SK-N-SH (cell line): Measurements from ENCODE around the gene IGSF9. TPM values are rescaled to one million over a fixed set of nuclear protein-coding genes. Genes with fewer than 3 reads are reported as not detected.

Experiments
- CTCF ChIA-PET: fragments of 300-600, 350-600 bp; formaldehyde crosslinking; extraction: SDS; loops from one replicate; lab custom pipeline; 2021; lab: Yijun Ruan, JAX
- POLR2A ChIA-PET: fragments of 350-600 bp; sonication (Branson Sonifier 250); formaldehyde crosslinking; extraction: SDS; loops from one replicate; lab custom pipeline; 2020; ENCODE audit warnings: antibody characterized with exemption, inconsistent platforms; lab: Yijun Ruan, JAX
- DNase-seq: peaks from one replicate; pipeline ENCODE4 v3.0.0; 2012
- H2AFZ ChIP-seq: fragments of 200-600 bp; sonication (generic); 2 replicates; pipeline ENCODE4 v1.8.1; 2016; ENCODE audit warnings: antibody characterized with exemption, mild to moderate bottlenecking, low read depth
- H3F3A ChIP-seq: fragments of 200-600 bp; sonication (generic); replicated peaks from 2 replicates; pipeline ENCODE3; 2016; ENCODE audit warnings: antibody characterized with exemption, mild to moderate bottlenecking; ENCODE audit not compliant: insufficient read depth
- H3K27ac ChIP-seq, 2 experiments: fragments of 200-500 bp in 1 of 2; fragments of 200-600 bp in 1 of 2; sonication (Bioruptor generic) in 1 of 2; sonication (generic), shearing (Covaris generic) in 1 of 2; 2 replicates each; pipeline versions ENCODE4 v1.5.1 to v1.6.1; 2014 to 2016; ENCODE audit warnings: low read depth in 2 of 2, inconsistent platforms in 1 of 2, low read length in 1 of 2, mild to moderate bottlenecking in 1 of 2, mixed read lengths in 1 of 2
- H3K27me3 ChIP-seq: fragments of 200-600 bp; sonication (generic), shearing (Covaris generic); 2 replicates; pipeline ENCODE4 v1.6.1; 2016; ENCODE audit warnings: mixed run types; ENCODE audit not compliant: insufficient read depth
- H3K36me3 ChIP-seq, 2 experiments: fragments of 200-500 bp in 1 of 2; fragments of 200-600 bp in 1 of 2; sonication (Bioruptor generic) in 1 of 2; sonication (generic) in 1 of 2; replicated peaks in 1 of 2; 2 replicates each; pipeline versions ENCODE3 to v1.5.1; 2014 to 2016; ENCODE audit warnings: low read length in 1 of 2, mild to moderate bottlenecking in 1 of 2; ENCODE audit not compliant: insufficient read depth in 2 of 2, control insufficient read depth in 1 of 2
- H3K4me1 ChIP-seq, 2 experiments: fragments of 200-500 bp in 1 of 2; fragments of 200-600 bp in 1 of 2; sonication (Bioruptor generic) in 1 of 2; sonication (generic), shearing (Covaris generic) in 1 of 2; 2 replicates each; pipeline versions ENCODE4 v1.5.1 to v1.6.1; 2014 to 2016; ENCODE audit warnings: low read depth in 1 of 2, low read length in 1 of 2, mixed run types in 1 of 2; ENCODE audit not compliant: insufficient read depth in 2 of 2, control insufficient read depth in 1 of 2
- H3K4me2 ChIP-seq: fragments of 200-600 bp; sonication (generic), shearing (Covaris generic); 2 replicates; pipeline ENCODE4 v1.6.1; 2017; ENCODE audit warnings: mixed run types
- H3K4me3 ChIP-seq, 2 experiments: fragments of 200-500 bp in 1 of 2; fragments of 200-600 bp in 1 of 2; sonication (Bioruptor generic) in 1 of 2; sonication (generic), shearing (Covaris generic) in 1 of 2; 2 replicates each; pipeline versions ENCODE4 v1.5.1 to v1.8.1; 2014 to 2016; ENCODE audit warnings: low read depth in 2 of 2, inconsistent platforms in 1 of 2, low read length in 1 of 2, mild to moderate bottlenecking in 1 of 2, mixed read lengths in 1 of 2, moderate library complexity in 1 of 2
- H3K79me2 ChIP-seq: fragments of 200-600 bp; sonication (generic); 2 replicates; pipeline ENCODE4 v1.8.1; 2017; ENCODE audit warnings: mild to moderate bottlenecking; ENCODE audit not compliant: insufficient read depth
- H3K9ac ChIP-seq: fragments of 200-600 bp; sonication (generic); 2 replicates; pipeline ENCODE4 v1.6.1; 2017; ENCODE audit warnings: mixed run types
- H3K9me2 ChIP-seq: fragments of 200-600 bp; sonication (generic); 2 replicates; pipeline ENCODE4 v1.6.1; 2017; ENCODE audit warnings: mixed run types
- H3K9me3 ChIP-seq: fragments of 200-600 bp; sonication (generic); 2 replicates; pipeline ENCODE4 v1.6.1; 2017; ENCODE audit warnings: mixed run types, mild to moderate bottlenecking, moderate library complexity
- H4K20me1 ChIP-seq: fragments of 200-600 bp; sonication (generic); 2 replicates; pipeline ENCODE4 v1.6.1; 2017; ENCODE audit warnings: mild to moderate bottlenecking, mixed run types; ENCODE audit not compliant: insufficient read depth
- CHD2 ChIP-seq: fragments of 150-350 bp; IDR thresholded peaks from 2 replicates; pipeline ENCODE4 v1.6.1; 2018; ENCODE audit warnings: low read length; ENCODE audit not compliant: partially characterized antibody
- ELF1 ChIP-seq: IDR thresholded peaks from 2 replicates; pipeline ENCODE4 v1.4.0; 2012
- EP300 ChIP-seq, 2 experiments: IDR thresholded peaks; 2 replicates each; pipeline versions ENCODE4 v1.4.0 to v1.6.1; 2012; ENCODE audit warnings: borderline replicate concordance in 1 of 2, low read depth in 1 of 2, low read length in 1 of 2
- EZH2phosphoT487 ChIP-seq: fragments of 200-600 bp; sonication (generic); IDR thresholded peaks from 2 replicates; pipeline ENCODE4 v1.6.1; 2017; ENCODE audit warnings: low read depth, mixed run types, mild to moderate bottlenecking, antibody characterized with exemption, moderate library complexity, borderline replicate concordance
- FOXJ3 ChIP-seq: sonication (generic); formaldehyde crosslinking; IDR thresholded peaks from 2 replicates; pipeline ENCODE4 v1.5.1; 2020; ENCODE audit warnings: mild to moderate bottlenecking, missing genetic modification reagents
- GABPA ChIP-seq: IDR thresholded peaks from 2 replicates; pipeline ENCODE4 v1.4.0; 2012; ENCODE audit warnings: low read depth, mild to moderate bottlenecking
- NFIC ChIP-seq: IDR thresholded peaks from 2 replicates; pipeline ENCODE4 v1.4.0; 2012; ENCODE audit warnings: borderline replicate concordance
- RCOR1 ChIP-seq: fragments of 150-350 bp; IDR thresholded peaks from 2 replicates; pipeline ENCODE4 v1.6.1; 2017; ENCODE audit warnings: antibody characterized with exemption, low read length
- RXRA ChIP-seq: IDR thresholded peaks from 2 replicates; pipeline ENCODE4 v1.4.0; 2012; ENCODE audit warnings: low read depth, mild to moderate bottlenecking, borderline replicate concordance
- TCF12 ChIP-seq: IDR thresholded peaks from 2 replicates; pipeline ENCODE4 v1.4.0; 2012
- TEAD4 ChIP-seq: IDR thresholded peaks from 2 replicates; pipeline ENCODE4 v1.4.0; 2012; ENCODE audit warnings: mild to moderate bottlenecking, borderline replicate concordance; ENCODE audit not compliant: insufficient read depth
- YY1 ChIP-seq: IDR thresholded peaks from 2 replicates; pipeline ENCODE4 v1.4.0; 2012; ENCODE audit warnings: low read depth, mild to moderate bottlenecking
- WGBS: methylation state at CpG from one replicate; pipeline ENCODE4 v1.1.6; 2017; ENCODE audit warnings: low lambda C conversion rate; 5-methylcytosine and 5-hydroxymethylcytosine counted together
- polyA plus RNA-seq, 3 experiments: library from polyadenylated mRNA; depleted of rRNA; stranded (reverse); fragments of >200 nt; gene quantifications; 2 replicates each; pipeline ENCODE4 v1.2.3, GENCODE V29; 2012
- TF ChIP-seq, protein P1 (sequence below): IDR thresholded peaks from 2 replicates; pipeline ENCODE4 v1.4.0; 2012; ENCODE audit warnings: low read depth, borderline replicate concordance
- TF ChIP-seq, protein P2 (sequence below): fragments of 200-600 bp; sonication (generic); IDR thresholded peaks from 2 replicates; pipeline ENCODE4 v1.6.1; 2017; ENCODE audit warnings: antibody characterized with exemption, mild to moderate bottlenecking, moderate library complexity
- TF ChIP-seq, protein P3 (sequence below): fragments of 150-350 bp; IDR thresholded peaks from 2 replicates; pipeline ENCODE4 v1.6.1; 2017; ENCODE audit warnings: antibody characterized with exemption, low read length, low read depth, borderline replicate concordance
- TF ChIP-seq, protein P4 (sequence below): IDR thresholded peaks from 2 replicates; pipeline ENCODE4; 2012

Gene IGSF9
- polyA plus RNA-seq, 1 of the 3 experiments (the other 2 are of a cell fraction) = 2.4 TPM

DNA sequence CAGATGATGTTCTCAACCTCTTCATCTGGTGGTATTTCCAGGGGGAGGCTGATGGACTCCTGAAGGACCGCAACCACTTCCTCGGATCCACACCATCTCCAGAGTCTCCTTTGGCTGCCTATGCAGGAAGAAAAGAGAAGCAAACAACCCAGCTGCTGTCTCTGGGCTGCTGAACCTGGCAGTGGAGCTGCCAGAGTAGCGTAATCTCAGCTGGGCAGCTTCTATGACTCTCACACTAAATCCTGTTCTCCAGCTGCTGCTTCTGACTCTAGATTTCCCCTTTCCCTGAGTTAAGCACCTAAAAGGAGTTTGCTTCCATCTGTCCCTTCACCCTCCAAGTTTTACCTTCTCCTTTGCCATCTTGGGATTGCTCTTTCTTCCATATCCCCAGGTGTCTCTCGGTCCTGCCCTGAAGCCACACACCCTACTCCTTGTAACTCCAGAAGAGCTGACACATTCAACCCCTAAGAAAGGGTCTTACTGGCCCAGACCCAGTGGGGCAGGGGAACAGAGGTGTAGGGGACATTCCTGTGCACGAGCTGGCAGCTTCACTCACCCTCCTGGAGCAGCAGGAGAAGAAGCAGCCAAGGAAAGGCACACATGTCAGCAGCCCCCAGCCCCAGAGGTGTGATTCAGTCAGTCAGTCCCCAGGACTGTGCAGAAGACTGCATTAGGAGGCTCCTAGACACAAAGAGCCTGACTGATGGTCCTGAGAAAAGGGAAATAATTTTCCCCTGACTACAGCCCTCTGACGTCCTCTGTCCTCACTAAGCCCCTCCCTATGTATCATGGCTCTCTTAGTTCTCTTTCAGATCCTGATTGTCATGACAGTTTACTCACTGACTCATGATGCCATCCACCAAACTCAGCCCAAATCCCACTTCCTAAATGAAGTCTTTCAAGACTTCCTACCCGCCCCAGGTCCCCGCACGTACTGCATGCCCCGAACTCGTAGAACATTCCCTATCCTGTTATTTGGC, 8.4 kb upstream of the IGSF9 start, which contains the start of gene SLAMF9:
TSS of gene SLAMF9 (minus strand) at position 702 of the 980 bp plus-strand sequence. CDS start at position 602, 100 bp downstream.
- ChIA-PET POLR2A (no interaction called here), CTCF (interaction anchor here (0.9 to 13.1 kb wide), 7 partner anchors 18 to 155 kb away, joined by 3 to 100 read pairs (median 4); no protein-coding TSS in a partner anchor)
- Histone ChIP-seq H3F3A (no peaks in the 10 kb centered on the region), H3K9ac (no peak within 1 kb of the TSS), H4K20me1 (no peaks in the 10 kb centered on the region), H3K4me2 (peak within 1 kb of the TSS; percentile 24; the same call in 1 of the 2 replicates), H3K9me2 (no peaks in the 10 kb centered on the region), H3K4me1 (no peaks in the 10 kb centered on the region), H3K36me3 (no peaks in the 10 kb centered on the region), H3K27ac (no peak within 1 kb of the TSS), H2AFZ (peak within 1 kb of the TSS; percentile 77; the same call in 1 of the 2 replicates), H3K79me2 (no peaks in the 10 kb centered on the region), H3K4me3 (no peak within 1 kb of the TSS), H3K9me3 (no peaks in the 10 kb centered on the region), H3K27me3 (no peaks in the 10 kb centered on the region; the same call in 1 of the 2 replicates)
- WGBS = 40% methylated on average over 11 of the region's 11 CpGs
- no peak for DNase-seq
- TF ChIP-seq ELF1 = no peak
- TF ChIP-seq TEAD4 = no peak
- TF ChIP-seq, protein P1, sequence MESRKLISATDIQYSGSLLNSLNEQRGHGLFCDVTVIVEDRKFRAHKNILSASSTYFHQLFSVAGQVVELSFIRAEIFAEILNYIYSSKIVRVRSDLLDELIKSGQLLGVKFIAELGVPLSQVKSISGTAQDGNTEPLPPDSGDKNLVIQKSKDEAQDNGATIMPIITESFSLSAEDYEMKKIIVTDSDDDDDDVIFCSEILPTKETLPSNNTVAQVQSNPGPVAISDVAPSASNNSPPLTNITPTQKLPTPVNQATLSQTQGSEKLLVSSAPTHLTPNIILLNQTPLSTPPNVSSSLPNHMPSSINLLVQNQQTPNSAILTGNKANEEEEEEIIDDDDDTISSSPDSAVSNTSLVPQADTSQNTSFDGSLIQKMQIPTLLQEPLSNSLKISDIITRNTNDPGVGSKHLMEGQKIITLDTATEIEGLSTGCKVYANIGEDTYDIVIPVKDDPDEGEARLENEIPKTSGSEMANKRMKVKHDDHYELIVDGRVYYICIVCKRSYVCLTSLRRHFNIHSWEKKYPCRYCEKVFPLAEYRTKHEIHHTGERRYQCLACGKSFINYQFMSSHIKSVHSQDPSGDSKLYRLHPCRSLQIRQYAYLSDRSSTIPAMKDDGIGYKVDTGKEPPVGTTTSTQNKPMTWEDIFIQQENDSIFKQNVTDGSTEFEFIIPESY = no peak
- TF ChIP-seq, protein P2, sequence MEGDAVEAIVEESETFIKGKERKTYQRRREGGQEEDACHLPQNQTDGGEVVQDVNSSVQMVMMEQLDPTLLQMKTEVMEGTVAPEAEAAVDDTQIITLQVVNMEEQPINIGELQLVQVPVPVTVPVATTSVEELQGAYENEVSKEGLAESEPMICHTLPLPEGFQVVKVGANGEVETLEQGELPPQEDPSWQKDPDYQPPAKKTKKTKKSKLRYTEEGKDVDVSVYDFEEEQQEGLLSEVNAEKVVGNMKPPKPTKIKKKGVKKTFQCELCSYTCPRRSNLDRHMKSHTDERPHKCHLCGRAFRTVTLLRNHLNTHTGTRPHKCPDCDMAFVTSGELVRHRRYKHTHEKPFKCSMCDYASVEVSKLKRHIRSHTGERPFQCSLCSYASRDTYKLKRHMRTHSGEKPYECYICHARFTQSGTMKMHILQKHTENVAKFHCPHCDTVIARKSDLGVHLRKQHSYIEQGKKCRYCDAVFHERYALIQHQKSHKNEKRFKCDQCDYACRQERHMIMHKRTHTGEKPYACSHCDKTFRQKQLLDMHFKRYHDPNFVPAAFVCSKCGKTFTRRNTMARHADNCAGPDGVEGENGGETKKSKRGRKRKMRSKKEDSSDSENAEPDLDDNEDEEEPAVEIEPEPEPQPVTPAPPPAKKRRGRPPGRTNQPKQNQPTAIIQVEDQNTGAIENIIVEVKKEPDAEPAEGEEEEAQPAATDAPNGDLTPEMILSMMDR = no peak
- TF ChIP-seq, protein P3, sequence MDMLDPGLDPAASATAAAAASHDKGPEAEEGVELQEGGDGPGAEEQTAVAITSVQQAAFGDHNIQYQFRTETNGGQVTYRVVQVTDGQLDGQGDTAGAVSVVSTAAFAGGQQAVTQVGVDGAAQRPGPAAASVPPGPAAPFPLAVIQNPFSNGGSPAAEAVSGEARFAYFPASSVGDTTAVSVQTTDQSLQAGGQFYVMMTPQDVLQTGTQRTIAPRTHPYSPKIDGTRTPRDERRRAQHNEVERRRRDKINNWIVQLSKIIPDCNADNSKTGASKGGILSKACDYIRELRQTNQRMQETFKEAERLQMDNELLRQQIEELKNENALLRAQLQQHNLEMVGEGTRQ = no peak
- no peak for TF ChIP-seq YY1
- TF ChIP-seq FOXJ3 (CRISPR knock-in tag) = no peak
- no peak for TF ChIP-seq NFIC
- no peak for TF ChIP-seq TCF12
- TF ChIP-seq, protein P4, sequence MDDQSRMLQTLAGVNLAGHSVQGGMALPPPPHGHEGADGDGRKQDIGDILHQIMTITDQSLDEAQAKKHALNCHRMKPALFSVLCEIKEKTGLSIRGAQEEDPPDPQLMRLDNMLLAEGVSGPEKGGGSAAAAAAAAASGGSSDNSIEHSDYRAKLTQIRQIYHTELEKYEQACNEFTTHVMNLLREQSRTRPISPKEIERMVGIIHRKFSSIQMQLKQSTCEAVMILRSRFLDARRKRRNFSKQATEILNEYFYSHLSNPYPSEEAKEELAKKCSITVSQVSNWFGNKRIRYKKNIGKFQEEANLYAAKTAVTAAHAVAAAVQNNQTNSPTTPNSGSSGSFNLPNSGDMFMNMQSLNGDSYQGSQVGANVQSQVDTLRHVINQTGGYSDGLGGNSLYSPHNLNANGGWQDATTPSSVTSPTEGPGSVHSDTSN = no peak
- no peak for TF ChIP-seq EP300 (IDR thresholded peaks at IDR 0.05; ENCODE audit: borderline replicate concordance in 1 of 2, low read depth in 1 of 2, low read length in 1 of 2)
- no peak for TF ChIP-seq RCOR1
- no peak for TF ChIP-seq GABPA
- TF ChIP-seq CHD2 = no peak
- TF ChIP-seq RXRA = no peak
- TF ChIP-seq EZH2phosphoT487 = no peak
